GM18907 (cell line): Measurements from ENCODE around the gene LRRC28.

ENCODE experiments used
- ATAC-seq: cut with Tn5 transposase; IDR thresholded peaks from one replicate; pipeline ENCODE4 v1.9.1; 2021; ENCODE audit warnings: mild to moderate bottlenecking, moderate library complexity; ENCODE audit not compliant: unreplicated experiment

The LRRC28 gene

DNA sequence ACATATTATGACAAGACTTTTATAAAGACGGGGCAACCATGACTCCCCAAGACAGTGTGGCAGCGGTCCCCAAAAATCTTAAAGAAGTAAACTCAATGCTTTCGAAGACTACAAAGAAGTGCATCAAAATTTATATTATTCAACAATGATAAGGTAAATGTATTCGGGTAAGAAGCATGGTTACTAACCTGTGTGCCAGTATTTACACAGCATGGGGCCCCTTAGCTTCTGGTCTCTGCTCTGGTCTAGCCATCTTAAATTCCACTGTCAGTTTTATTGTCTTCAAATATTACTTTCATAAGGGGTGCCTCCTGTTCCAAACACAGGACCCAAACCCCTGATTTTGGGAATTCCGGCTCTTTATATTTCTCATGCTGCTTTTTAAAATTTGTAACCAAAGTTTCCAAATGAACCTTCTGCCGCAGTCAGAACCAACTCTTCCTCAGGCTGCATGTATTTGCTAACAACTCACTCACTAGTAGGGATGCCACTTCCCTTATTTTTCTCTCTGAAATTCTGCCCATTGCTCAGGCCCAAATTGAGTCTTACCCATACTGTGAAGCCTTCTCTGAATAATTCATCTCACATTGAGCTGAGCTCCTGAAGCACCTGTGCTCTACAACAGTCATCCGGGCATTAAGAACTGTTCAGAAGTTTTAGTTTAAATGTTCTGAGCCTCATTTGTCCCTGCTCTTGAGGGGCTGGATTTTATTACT is 3.1 kb upstream of the LRRC28 start:
- ATAC-seq = no peak

DNA sequence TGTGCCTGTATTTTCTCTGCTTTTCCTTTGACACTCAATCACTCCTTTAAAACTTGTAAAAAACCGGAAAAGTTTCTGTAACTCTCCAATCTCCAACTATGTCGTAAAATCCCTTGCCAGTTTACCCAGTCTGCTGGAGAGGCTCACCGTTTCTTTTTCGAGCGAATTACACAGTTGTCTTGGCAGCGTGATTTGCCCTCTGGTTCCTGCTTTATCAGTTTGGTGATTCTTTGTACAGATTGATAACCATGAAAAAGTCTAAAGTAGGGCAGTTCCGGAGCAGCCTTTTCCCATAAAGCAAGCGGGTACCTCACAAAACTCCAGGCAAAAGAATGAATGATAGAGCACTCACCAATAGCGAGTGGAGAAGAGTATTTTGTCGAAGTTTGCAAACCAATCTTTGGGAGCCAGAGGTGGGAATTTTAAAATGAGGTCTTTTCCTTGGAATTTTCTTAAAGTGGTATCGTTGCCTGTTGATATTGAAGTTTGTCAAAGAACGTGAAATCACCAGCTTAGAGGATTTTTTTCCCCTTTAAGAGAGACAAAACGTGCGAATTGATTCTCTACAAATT is 1.9 kb upstream of the LRRC28 start, which contains the start of gene TTC23:
Gene TTC23, minus strand, starts transcription at position 312 of the 572 bp plus-strand sequence. CDS start 20,869 bp downstream, outside the sequence.
- no peak for ATAC-seq

DNA sequence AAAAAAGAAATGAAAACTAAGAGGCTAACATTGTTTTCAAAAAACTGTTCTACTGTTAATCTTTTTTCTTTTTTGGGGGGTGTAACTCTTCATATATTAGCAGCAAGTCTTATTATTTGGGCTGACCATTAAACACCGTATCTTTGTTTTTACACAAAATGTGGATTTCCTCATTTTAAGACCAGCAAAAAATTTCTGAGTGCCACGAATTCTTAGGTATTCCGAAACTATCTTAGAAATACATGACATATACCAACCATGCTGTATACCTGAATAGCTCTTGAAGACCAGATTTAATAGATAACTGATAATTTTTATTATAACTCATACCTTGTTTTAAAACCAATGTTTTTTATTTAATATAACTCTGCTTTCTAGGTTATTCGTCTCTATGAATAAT is 1.3 kb upstream of the LRRC28 start:
- ATAC-seq = no peak

DNA sequence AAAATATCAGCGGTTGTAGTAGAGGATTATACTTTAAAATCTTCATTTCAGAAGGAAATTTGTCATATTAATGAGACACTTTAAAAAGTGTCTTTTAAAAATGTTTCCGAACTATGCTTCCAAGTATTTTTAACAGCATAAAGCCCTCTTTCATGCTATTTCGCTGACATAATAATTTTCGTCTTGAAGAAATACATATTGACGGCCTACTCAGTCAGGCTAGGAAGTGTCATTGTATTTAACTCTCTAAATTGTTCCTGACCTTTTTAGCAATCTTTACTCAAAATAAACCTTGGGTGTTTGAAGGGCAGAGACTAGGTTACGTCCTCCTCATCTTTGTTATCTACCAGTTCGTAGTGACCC is 806 bp upstream of the LRRC28 start:
- no peak for ATAC-seq

DNA sequence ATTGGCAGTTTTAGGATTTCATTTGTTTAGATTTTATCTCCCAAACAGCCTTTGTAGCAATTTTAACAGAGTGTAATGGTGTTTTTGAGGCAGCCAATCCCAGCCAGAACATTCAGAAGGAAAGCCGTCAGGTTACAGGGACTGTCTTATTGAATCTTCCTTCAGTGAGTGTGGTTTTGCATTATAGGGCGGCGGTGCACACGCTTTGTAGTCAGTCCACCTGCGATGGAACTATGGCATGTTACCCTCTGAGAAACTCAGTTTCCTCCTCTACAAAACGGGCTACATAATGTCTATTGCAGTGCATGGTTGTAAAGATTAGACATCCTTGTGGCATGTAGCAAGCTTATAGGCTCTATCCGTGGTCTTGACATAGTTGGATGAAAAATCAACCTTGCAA is 1.0 kb downstream of the LRRC28 start:
- ATAC-seq = no peak

DNA sequence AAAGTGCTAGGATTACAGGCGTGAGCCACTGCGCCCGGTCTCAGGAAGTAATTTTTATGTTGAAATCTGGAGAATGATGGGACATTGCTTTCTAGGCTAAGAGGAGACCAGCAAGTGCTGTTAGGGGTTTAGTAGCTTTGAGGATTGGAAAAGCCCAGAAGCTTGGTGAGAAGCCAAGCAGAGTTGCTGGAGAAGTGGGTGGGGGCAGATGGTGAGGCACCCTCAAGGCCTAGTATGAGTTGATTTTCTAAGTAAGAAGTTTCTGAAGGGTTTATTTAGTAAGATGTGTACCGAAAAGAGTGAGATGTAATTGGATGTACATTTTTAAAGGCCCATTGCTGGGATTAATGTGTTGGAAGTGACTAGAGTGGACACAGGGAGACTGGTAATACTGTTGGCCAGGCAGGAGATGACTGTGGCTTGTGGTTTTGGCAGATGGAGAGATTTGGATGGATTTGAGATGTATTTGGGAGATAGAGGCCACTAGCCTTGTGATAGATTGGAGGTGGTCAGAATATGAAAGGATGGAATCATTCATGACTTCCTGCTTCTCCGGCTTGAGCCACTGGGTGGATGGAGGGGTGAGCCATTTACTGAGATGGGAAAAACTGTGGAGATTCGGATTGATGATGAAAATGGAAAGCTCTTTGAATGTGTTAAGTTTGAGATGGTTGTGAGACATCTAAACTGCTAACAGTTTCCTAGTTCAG is 2.3 kb downstream of the LRRC28 start:
- no peak for ATAC-seq

DNA sequence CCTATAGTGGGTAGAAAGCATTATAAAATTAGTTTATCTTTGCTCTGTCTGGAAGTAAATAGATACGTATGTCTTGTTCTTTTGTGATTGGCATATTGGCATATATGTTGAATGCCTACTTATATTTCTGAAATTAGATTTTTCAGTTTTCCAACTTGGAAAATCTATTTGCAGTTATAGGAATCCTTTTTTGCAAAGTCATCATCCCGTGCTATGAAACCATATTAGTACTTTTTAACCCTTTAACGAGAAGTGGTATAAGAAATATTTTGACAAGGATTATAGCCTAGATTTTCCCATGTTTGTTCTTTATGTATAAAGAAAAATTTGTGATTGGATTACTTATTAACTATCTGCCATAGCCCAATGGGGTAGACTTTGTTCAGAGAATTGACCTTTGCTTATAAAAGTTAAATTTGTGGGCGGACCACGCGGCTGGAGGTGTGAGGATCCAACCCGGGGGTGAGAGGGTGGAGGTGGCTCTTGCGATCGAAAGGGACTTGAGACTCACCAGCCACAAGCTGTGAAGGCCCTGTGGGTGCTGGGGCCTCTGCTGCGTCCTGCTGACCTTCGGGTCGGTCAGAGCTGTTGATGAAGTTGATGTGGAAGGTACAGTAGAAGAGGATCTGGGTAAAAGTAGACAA is 5.9 kb downstream of the LRRC28 start:
- ATAC-seq = no peak

DNA sequence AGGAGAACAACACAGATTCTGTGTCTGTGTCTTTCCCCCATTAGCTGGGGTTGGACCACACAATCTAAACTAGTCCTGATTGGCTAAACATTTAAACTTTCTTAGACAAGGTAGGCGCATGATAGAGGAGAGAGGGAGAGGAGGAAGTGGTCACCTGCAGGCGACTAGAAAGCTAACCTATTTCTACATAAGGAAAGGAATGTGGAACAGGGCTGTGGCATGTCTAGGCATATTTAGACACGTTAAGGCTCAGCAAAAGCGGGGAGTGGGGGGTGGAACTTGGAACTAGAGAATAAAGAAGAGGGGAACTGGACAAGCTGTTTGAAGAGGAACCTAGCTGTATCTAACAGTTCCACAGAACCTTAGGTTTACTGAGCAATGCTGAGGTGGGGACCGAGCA is 12.8 kb downstream of the LRRC28 start:
- no peak for ATAC-seq

DNA sequence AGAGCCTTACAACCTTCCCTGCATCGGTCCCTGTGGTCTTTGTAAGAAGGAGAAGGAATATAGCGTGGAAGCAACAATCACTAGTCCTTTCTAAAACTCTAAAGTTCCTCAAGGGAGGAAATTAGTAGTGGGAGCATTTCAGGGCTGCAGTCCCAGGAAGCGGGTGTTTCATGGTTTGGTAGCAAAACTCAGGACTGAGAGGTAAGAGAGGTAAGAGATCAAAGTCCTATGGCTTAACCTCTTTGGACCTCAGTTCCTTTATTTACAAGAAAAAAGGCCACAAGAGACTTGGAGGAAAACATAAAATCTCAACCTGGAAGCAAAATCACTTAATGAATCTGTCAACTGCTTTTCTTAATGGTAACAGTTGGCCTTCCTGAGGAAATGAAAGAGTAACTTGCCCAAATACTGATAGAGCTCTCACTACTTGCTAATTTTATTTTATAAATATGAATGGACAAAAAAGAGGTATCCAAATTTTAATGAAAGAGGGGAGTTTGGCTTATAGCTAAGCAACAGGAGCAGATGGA is 14.3 kb downstream of the LRRC28 start:
- ATAC-seq = no peak

DNA sequence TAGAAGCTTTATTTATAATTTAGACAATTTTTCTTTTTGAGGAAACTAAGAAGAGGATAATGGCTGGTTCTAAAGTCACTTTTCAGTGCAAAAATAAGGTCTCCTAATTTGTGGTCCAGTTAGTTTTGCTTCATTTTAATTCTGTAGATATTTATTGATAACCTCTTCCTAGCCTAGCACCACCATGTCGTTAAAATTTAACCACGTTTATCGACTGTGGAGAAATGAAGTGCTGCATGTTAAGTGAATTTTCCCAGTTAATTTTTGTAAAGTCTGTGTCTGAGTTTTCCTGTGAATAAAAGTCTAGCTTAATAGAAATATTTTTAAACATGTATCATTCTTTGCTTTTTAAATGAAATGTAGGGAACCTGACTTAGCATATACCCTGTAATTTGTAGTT is 16.7 kb downstream of the LRRC28 start:
- no peak for ATAC-seq

DNA sequence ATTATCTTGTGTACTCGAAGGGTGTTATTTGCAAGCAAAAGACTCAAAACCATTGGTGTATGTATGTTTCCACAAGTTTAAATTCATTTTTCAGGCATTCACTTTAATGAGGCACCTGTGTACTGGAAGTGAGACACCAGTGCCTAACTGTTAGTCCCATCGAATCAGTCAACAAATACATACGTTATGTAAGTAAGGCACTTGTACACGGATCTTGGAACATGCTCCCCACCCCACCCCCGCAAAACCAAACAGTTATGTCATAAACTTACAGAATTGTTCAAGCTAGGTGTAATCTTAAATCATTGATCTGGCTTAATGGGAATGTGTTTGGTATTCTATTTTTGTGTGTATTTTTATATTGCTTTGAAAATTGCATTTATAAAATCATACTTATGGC is 17.1 kb downstream of the LRRC28 start:
- ATAC-seq = no peak

DNA sequence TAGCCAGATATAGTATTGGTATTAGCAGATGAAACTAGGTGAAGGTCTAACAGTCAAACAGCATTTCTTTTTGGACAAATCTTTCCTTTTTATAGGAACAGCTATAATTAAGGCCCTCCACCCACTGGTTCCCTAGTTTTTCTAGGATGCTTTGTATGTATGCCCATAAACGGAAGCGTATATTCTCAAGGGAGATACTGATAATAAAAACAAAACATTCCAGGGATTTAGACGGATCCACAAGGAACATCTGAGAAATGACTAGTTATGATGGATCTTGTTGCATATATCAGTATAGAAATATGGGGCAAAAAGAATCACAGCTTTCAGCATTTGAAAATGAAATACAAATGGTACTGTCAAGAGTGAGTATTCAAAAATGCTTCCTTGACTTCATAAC is 22.5 kb downstream of the LRRC28 start:
- no peak for ATAC-seq

DNA sequence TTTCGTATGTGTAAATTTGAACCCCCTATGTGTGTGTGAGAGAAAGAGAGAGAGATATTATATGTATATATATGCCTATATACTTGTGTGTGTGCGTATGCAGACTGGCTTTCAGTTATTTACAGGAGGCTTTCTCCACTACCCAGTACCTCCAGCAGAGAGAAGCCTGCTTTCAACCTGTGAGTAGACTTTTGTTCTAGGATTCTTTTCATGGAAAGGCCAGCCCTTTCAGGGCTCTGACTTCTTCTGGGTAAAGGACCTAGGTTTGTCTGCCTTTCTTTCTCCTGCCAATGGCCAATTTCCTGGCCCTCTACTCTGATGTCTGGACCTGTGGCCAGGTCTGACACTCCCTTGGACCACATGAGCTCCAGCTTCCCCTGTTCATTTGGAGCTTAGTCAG is 23.8 kb downstream of the LRRC28 start:
- no peak for ATAC-seq

DNA sequence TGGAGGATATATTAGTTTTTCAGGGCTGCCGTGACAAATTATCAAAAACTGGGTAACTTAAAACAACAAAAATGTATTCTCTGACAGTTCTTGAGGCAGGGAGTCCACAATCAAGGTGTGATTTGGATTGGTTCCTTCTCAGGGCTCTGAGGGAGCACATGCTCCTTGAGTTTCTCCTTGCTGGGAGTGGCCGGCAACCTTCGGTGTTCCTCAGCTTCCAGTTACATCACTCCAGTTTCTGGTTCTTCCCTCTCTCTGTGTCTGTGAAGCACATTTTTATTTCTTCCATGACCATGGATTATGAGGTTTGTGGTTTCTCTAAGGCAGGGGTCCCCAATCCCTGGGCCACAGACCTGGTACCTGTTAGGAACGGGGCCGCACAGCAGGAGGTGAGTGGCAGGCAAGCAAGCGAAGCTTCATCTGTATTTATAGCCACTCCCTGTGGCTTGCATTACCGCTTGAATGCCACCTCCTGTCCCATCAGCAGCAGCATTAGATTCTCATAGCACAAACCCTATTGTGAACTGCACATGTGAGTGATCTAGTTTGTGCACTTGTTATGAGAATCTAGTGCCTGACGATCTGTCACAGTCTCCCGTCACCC is 24.3 kb downstream of the LRRC28 start:
- peak; percentile 48 for ATAC-seq

DNA sequence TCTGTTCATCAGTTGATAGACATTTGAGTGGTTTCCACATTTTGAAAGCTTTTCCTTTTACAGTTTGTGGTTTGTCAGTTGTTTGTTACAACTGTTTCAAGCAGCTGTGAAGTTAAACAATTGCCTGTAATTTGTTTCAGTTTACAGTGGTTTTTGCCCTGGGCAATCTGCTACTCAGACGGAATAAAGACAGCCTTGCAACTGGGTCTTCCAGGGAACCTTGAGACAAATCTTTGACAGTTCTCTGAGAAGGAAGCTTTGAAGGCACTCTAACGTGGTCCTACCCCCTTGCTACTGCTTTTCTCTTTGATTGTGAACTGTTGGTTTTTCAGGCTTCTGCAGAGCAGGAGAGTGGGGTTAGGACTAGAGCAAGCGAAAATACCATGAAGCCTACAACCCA is 28.0 kb downstream of the LRRC28 start:
- no peak for ATAC-seq

DNA sequence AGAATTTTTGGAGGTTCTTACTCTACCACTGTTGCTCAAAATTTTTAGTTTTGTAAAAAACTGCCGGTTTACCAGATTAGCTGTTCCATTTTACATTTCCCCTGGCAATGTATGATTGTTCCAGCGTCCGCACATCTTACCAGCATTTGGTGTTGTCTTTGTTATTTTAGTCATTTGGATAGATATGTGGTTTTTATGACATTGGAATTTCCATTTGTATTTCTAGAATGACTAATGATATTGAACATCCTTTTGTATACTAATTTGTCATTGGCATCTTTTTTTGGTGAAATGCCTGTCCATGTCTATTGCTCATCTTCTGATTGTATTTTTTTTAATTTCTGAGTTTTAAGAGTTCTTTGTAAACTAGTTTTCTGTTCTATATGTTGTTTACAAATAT is 28.5 kb downstream of the LRRC28 start:
- ATAC-seq = no peak

DNA sequence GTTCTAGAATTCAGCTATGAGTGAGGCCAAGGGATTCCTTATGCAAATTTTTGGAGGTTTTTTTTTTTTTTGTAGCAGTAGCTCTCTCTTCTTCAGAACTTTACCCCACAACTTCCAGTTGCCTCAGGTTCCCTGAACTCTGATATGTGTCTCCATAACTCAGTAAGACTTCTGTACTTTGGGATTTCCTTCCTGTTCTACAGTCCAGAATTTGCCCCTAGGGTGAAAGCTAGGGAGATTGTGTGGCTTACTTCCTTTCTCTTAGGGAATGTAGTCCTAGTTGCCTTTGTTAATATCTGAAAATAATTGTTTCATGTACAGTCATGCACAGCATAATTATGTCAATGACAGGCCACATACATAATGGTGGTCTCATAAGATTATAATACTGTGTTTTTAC is 30.8 kb downstream of the LRRC28 start:
- ATAC-seq = no peak

DNA sequence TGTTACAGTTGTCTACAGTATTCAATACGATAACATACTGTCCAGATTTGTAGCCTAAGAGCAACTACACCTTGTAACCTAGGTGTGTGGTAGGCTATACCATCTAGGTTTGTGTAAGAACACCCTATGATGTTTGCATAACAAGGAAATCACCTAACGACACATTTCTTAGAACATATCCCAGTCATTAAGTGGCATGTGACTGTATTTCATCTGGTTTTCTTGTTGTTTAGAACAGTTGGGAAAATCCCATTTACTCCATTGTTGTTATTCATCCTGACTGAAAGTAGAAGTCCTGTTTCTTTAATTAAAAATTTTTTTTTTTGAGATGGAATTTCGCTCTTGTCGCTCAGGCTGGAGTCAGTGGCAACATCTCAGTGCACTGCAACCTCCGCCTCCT is 31.3 kb downstream of the LRRC28 start:
- no peak for ATAC-seq

DNA sequence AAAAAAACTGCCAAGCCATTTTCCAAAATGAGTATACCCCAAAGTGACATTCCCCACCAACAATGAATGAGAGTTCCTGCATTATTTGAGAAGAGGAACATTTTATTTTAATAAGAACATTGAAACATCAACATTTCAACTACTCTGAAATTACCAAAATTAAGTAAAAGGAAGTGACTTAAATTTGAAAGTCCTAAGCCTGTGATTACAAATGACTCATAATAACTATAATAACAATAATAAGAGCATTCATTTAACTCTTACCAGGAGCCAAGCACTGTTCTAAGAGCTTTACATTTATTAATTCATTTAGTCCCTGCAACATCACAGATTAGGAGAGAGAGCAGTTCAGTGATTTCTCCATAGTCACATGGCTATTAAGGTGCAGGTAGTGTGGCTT is 32.4 kb downstream of the LRRC28 start:
- no peak for ATAC-seq

DNA sequence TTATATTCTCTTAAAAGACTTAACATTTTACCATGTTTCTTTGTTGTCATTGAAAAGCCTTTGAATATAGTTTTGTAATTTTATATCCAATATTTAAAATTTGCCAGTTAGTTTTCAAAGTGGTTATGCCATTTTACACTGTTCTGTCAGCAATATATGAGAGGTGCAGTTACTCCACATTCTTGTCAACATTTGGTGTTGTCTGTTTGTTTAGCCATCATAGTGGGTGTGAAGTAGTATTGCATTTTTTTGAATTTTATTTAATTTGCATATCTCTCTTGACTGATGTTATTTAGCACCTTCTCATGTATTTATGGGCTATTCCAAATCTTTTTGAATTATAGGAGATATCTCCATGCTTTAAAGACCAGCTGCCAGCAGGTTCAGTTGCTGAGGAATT is 40.4 kb downstream of the LRRC28 start:
- no peak for ATAC-seq

DNA sequence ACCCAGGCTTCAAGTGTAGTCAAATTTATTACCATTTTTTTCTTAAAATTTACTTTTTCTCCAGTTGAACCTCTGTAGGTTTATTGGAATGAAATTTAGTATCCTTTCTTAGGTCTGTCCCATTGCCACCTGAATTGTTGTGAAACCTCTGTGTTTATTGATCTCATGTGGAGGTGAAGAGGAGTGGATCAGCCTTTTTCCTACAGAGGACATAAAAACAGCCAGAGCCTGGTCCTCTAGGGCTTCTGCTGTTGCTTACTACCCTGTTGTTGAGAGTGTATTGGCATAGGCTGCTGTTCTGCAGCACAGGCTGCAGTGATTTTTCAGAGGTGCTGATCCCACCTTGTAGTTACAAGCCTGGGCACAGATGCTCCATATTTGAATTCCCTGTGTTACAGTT is 44.6 kb downstream of the LRRC28 start:
- no peak for ATAC-seq
